DND-41 (cell line): Measurements from ENCODE around the gene NUAK1.

Experiments used
- ATAC-seq: fragments of 200-7000 bp; cut with Tn5 transposase; 3 replicates; pipeline ENCODE4 v1.9.1; 2021; ENCODE audit warnings: low read depth; ENCODE audit not compliant: insufficient read depth
- DNase-seq: peaks from one replicate; pipeline ENCODE4 v3.0.0-alpha.2; 2020
- H2AFZ ChIP-seq: 2 replicates; pipeline ENCODE4 v1.6.0; 2012; ENCODE audit warnings: low read depth, low read length
- H3K27ac ChIP-seq: 2 replicates; pipeline ENCODE4 v1.5.1; 2012; ENCODE audit warnings: low read length, inconsistent platforms
- H3K27me3 ChIP-seq: fragments of 200-600 bp; sonication (generic); 2 replicates; pipeline ENCODE4 v1.6.0; 2012; ENCODE audit warnings: low read length, mild to moderate bottlenecking, inconsistent platforms; ENCODE audit not compliant: insufficient read depth, poor library complexity
- H3K36me3 ChIP-seq: 2 replicates; pipeline ENCODE4 v1.5.1; 2012; ENCODE audit warnings: low read length, inconsistent platforms; ENCODE audit not compliant: insufficient read depth
- H3K4me1 ChIP-seq: 2 replicates; pipeline ENCODE4 v1.5.1; 2012; ENCODE audit warnings: mild to moderate bottlenecking, low read length; ENCODE audit not compliant: insufficient read depth
- H3K4me2 ChIP-seq: 2 replicates; pipeline ENCODE4 v1.6.0; 2012; ENCODE audit warnings: mild to moderate bottlenecking, moderate library complexity, low read length, inconsistent platforms; ENCODE audit not compliant: insufficient read depth
- H3K4me3 ChIP-seq, 2 experiments: fragments of 200-600 bp in 1 of 2; shearing (Covaris generic) in 1 of 2; 2 replicates each; pipeline ENCODE4 v1.5.1; 2012 to 2016; ENCODE audit warnings: inconsistent platforms in 2 of 2, low read length in 2 of 2, mild to moderate bottlenecking in 2 of 2, low read depth in 1 of 2, moderate library complexity in 1 of 2
- H3K79me2 ChIP-seq: 2 replicates; pipeline ENCODE4 v1.6.0; 2012; ENCODE audit warnings: low read length, inconsistent platforms; ENCODE audit not compliant: insufficient read depth
- H3K9ac ChIP-seq: 2 replicates; pipeline ENCODE4 v1.6.0; 2012; ENCODE audit warnings: low read depth, mild to moderate bottlenecking, inconsistent platforms, low read length, moderate library complexity
- H3K9me3 ChIP-seq: 2 replicates; pipeline ENCODE4 v1.5.1; 2012; ENCODE audit warnings: low read length, moderate library complexity, mild to moderate bottlenecking, inconsistent platforms; ENCODE audit not compliant: insufficient read depth, severe bottlenecking
- H4K20me1 ChIP-seq: 2 replicates; pipeline ENCODE4 v1.6.0; 2012; ENCODE audit warnings: low read length; ENCODE audit not compliant: insufficient read depth
- EZH2 ChIP-seq: IDR thresholded peaks from 3 replicates; pipeline ENCODE4 v1.6.1; 2012; ENCODE audit warnings: borderline replicate concordance, low read depth, mild to moderate bottlenecking, moderate library complexity, low read length, inconsistent platforms; ENCODE audit not compliant: severe bottlenecking
- TF ChIP-seq, protein P1 (sequence below): IDR thresholded peaks from 2 replicates; pipeline ENCODE4 v1.5.1; 2012; ENCODE audit warnings: borderline replicate concordance, low read length, moderate library complexity, mild to moderate bottlenecking; ENCODE audit not compliant: poor library complexity, severe bottlenecking; ENCODE audit errors: extremely low read depth

Gene NUAK1

DNA sequence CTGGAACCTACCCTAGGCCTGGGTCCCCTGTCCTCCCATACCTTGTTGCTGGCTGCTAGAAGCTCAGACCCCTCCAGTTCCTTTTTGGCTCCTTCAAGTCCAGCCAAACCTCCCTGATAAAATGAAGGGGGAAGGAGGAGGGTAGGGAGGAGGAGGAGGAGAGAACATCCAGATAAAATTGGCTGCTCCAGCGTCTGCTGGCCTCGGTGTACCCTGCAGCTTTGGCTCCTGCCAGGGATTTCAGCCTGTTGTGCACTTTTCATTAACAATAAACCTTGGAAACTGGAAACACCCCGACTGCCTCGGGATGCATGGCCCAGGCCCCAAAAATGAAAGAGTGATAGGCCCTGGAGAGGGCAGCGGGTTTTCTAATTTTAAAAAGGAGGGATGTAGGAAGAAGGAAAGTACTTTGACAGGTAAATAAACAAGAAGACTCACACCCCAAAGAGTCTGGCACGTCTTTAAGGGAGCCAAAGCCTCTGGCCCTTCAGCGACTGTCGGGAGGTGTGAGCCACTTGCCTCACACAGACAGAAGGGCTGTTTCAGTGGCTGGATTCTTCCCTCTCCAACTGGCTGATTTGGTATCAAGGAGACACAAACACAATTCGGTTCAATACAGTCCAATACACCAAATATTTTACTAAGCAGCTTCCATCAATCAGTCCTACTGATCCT is 49.8 kb downstream of the NUAK1 start:
- no peaks in the 10 kb centered on the region for H4K20me1 ChIP-seq
- ATAC-seq: no peak
- H3K36me3 ChIP-seq: no peaks in the 10 kb centered on the region
- no peak overlapping the region for H3K9ac ChIP-seq
- no peak for DNase-seq
- H3K27me3 ChIP-seq: peaks cover 15% of the 10 kb centered on the region
- H3K79me2 ChIP-seq: no peaks in the 10 kb centered on the region
- H2AFZ ChIP-seq: no peak overlapping the region
- H3K4me1 ChIP-seq: no peaks in the 10 kb centered on the region
- no peak overlapping the region for H3K4me3 ChIP-seq
- H3K9me3 ChIP-seq: no peaks in the 10 kb centered on the region
- TF ChIP-seq, protein P1, sequence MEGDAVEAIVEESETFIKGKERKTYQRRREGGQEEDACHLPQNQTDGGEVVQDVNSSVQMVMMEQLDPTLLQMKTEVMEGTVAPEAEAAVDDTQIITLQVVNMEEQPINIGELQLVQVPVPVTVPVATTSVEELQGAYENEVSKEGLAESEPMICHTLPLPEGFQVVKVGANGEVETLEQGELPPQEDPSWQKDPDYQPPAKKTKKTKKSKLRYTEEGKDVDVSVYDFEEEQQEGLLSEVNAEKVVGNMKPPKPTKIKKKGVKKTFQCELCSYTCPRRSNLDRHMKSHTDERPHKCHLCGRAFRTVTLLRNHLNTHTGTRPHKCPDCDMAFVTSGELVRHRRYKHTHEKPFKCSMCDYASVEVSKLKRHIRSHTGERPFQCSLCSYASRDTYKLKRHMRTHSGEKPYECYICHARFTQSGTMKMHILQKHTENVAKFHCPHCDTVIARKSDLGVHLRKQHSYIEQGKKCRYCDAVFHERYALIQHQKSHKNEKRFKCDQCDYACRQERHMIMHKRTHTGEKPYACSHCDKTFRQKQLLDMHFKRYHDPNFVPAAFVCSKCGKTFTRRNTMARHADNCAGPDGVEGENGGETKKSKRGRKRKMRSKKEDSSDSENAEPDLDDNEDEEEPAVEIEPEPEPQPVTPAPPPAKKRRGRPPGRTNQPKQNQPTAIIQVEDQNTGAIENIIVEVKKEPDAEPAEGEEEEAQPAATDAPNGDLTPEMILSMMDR: no peak
- no peak for TF ChIP-seq EZH2
- H3K27ac ChIP-seq: no peak overlapping the region
- H3K4me2 ChIP-seq: no peak overlapping the region

GRCh38 chr12:106088246-106088808 is 50.4 kb downstream of the NUAK1 start:
- Histone ChIP-seq H3K4me3 (no peak overlapping the region), H3K27me3 (peaks cover 15% of the 10 kb centered on the region), H4K20me1 (no peaks in the 10 kb centered on the region), H3K36me3 (no peaks in the 10 kb centered on the region), H3K27ac (no peak overlapping the region), H3K9ac (no peak overlapping the region), H3K4me2 (no peak overlapping the region), H2AFZ (no peak overlapping the region), H3K79me2 (no peaks in the 10 kb centered on the region), H3K4me1 (no peaks in the 10 kb centered on the region), H3K9me3 (no peaks in the 10 kb centered on the region)
- DNase-seq (no peak), ATAC-seq (no peak)
- TF ChIP-seq EZH2: no peak
- TF ChIP-seq, protein P1: no peak

GRCh38 chr12:106086696-106087095 is 52.1 kb downstream of the NUAK1 start:
- Histone ChIP-seq H3K4me2 (no peak overlapping the region), H4K20me1 (no peaks in the 10 kb centered on the region), H2AFZ (no peak overlapping the region), H3K9ac (no peak overlapping the region), H3K79me2 (no peaks in the 10 kb centered on the region), H3K9me3 (no peaks in the 10 kb centered on the region), H3K27me3 (peaks cover 13% of the 10 kb centered on the region), H3K27ac (no peak overlapping the region), H3K4me3 (no peak overlapping the region), H3K4me1 (no peaks in the 10 kb centered on the region), H3K36me3 (no peaks in the 10 kb centered on the region)
- ATAC-seq (no peak), DNase-seq (no peak)
- TF ChIP-seq EZH2: no peak
- TF ChIP-seq, protein P1: no peak
